ENCODE data around the gene HOGA1. TPM values are rescaled to one million over a fixed set of nuclear protein-coding genes. Genes with fewer than 3 reads are reported as not detected.

HOGA1 gene
- total RNA-seq, 1 experiment from 2014 or later, result 4.4 TPM

DNA sequence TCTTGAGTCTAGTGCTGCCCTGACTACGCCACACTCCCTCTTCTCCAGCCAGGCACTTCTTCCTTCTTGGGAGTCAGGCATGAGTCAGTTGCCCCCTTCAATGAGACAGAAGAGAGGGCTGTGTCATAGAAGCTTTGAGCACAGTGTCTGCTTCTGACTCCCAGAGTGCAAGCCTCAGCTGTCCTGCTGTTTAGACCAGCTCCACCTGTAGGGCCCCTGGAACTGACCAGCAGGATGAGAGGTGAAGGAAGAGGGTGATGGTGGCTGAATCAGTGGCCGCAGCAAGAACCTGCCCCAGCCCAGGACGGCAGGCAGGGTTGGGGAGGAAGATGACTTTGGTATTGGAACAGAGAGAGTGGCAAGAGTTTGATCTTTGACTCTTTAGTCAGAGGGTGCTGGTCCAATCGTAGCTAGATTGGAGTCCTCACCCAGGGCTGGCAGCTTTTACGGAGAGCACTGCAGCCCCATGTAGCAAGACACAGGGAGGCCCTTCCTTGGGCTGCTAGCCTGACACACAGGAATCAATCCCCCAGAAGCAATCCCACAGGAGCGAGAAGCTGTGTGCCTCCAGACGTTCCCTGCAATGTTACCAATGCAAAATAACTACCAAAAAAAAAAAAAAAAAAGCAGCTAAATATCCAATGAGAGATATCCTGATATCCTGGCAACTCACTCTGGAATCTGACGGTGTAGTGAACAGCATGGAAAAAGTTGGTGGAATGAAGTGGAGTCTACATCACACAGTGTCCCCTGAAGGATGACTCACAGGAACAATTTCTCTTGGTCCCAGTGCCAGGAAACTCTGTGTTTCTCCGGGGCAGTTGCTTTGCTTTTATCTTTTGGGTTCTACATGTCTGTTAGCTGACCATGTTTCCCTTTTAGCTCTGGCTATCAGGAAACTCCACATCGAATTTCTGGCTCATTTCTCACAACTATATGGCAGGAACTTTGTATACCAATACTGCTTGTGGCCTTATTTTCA is 12.2 kb downstream of the HOGA1 start:
- Histone ChIP-seq H4K20me1 (ENCODE audit: insufficient read depth) (no peaks in the 10 kb centered on the region), H3K4me2 (no peak overlapping the region; the same call in 1 of the 2 replicates), H3K4me3 (no peak overlapping the region), H3K9me2 (ENCODE audit: insufficient read depth) (no peaks in the 10 kb centered on the region), H2AFZ (no peak overlapping the region), H3K27ac (peak overlapping the region; percentile 67), H3K4me1 (replicated peaks; ENCODE audit: insufficient read depth) (peaks cover 28% of the 10 kb centered on the region), H3F3A (ENCODE audit: insufficient read depth, low read depth) (peaks cover 15% of the 10 kb centered on the region; the same call in 1 of the 2 replicates), H3K9me3 (ENCODE audit: insufficient read depth, low read depth) (no peaks in the 10 kb centered on the region), H3K27me3 (ENCODE audit: insufficient read depth, low read depth) (no peaks in the 10 kb centered on the region), H3K36me3 (ENCODE audit: low read depth) (no peaks in the 10 kb centered on the region), H3K79me2 (ENCODE audit: low read depth) (no peaks in the 10 kb centered on the region)
- ChIA-PET CTCF (interaction anchor here (0.7 to 1.2 kb wide), 3 partner anchors 16 to 42 kb away, joined by 3 to 9 read pairs (median 4); no protein-coding TSS in a partner anchor), POLR2A (ENCODE audit: unreplicated experiment) (interaction anchor here (0.6 to 0.7 kb wide), 5 partner anchors 12 to 304 kb away, joined by 3 to 6 read pairs (median 3); partner anchors contain the start of genes ARHGAP19 and HOGA1)
- BruUV-seq (replicated peaks), result TSS peak; percentile 90
- TF ChIP-seq EZH2 (IDR thresholded peaks at IDR 0.05; ENCODE audit: low read depth), result no peak
- no peak for TF ChIP-seq CTCF (conservative IDR thresholded peaks at IDR 0.05)
- intact Hi-C loops (cut with micrococcal nuclease; ENCODE audit: unreplicated experiment), result no loop called here
- peak; percentile 32 to 46 for DNase-seq

GRCh38 chr10:97597778-97598177 is 13.6 kb downstream of the HOGA1 start:
- CTCF ChIA-PET, result interaction anchor here (0.5 kb wide), 1 partner anchor 34 kb away, joined by 6 read pairs; no protein-coding TSS in a partner anchor

More at GRCh38 chr10:97597778-97598177, 13.6 kb downstream of the HOGA1 start:
- Histone ChIP-seq H3K4me2 (no peak overlapping the region), H2AFZ (no peak overlapping the region), H3K4me3 (no peak overlapping the region), H3K79me2 (ENCODE audit: low read depth) (no peaks in the 10 kb centered on the region), H3K9me3 (ENCODE audit: insufficient read depth, low read depth) (no peaks in the 10 kb centered on the region), H3F3A (ENCODE audit: insufficient read depth, low read depth) (peaks cover 15% of the 10 kb centered on the region; the same call in 1 of the 2 replicates), H3K36me3 (ENCODE audit: low read depth) (no peaks in the 10 kb centered on the region), H3K4me1 (replicated peaks; ENCODE audit: insufficient read depth) (peaks cover 28% of the 10 kb centered on the region), H4K20me1 (ENCODE audit: insufficient read depth) (no peaks in the 10 kb centered on the region), H3K9me2 (ENCODE audit: insufficient read depth) (no peaks in the 10 kb centered on the region), H3K27me3 (ENCODE audit: insufficient read depth, low read depth) (no peaks in the 10 kb centered on the region), H3K27ac (peak overlapping the region; percentile 67)
- no TSS peak for BruUV-seq (replicated peaks)
- peak in 1 of 2 experiments; percentile 50 for DNase-seq
- no peak for TF ChIP-seq EZH2 (IDR thresholded peaks at IDR 0.05; ENCODE audit: low read depth)
- no peak for TF ChIP-seq CTCF (conservative IDR thresholded peaks at IDR 0.05)
- POLR2A ChIA-PET (ENCODE audit: unreplicated experiment), result no interaction called here
- intact Hi-C loops (cut with micrococcal nuclease; ENCODE audit: unreplicated experiment), result no loop called here

All from PC-9 (cell line).